GM13976 (cell line): ENCODE data around the gene TRIM44.

Experiments
- DNase-seq: peaks from one replicate; pipeline ENCODE4 v3.0.0; 2012; ENCODE audit warnings: low spot score
- CTCF ChIP-seq: IDR thresholded peaks from 2 replicates; pipeline ENCODE4 v1.5.1; 2012; ENCODE audit warnings: borderline replicate concordance, mild to moderate bottlenecking; ENCODE audit not compliant: insufficient read depth; ENCODE audit errors: extremely low read depth, missing control alignments, control extremely low read depth
- in situ Hi-C: fragments of 300-500 bp; cut with MboI; formaldehyde crosslinking; loops from one replicate; pipeline ENCODE4 v1.12.0; 2022; ENCODE audit warnings: low sequenced_read_pairs, mixed read lengths, inconsistent platforms; ENCODE audit not compliant: unreplicated experiment

Gene TRIM44

GRCh38 chr11:35814720-35815305 is 152.2 kb downstream of the TRIM44 start:
- TF ChIP-seq CTCF = no peak
- in situ Hi-C loops = loop anchor here (25.0 kb wide), 1 partner anchor 203 kb away; the partner anchor contains the start of gene FJX1
- DNase-seq = no peak

- in situ Hi-C loops = loop anchor here (25.0 kb wide), 1 partner anchor 203 kb away; the partner anchor contains the start of gene FJX1
- no peak for TF ChIP-seq CTCF
- no peak for DNase-seq
Measured at GRCh38 chr11:35815556-35816315, 153.2 kb downstream of the TRIM44 start.

- TF ChIP-seq CTCF = no peak
- DNase-seq = no peak
- in situ Hi-C loops = loop anchor here (25.0 kb wide), 1 partner anchor 208 kb away; the partner anchor contains the start of gene FJX1
Measured at GRCh38 chr11:35820614-35821013, 158.0 kb downstream of the TRIM44 start.

GRCh38 chr11:35822815-35823495 is 160.4 kb downstream of the TRIM44 start:
- TF ChIP-seq CTCF = no peak
- DNase-seq = no peak
- in situ Hi-C loops = loop anchor here (25.0 kb wide), 1 partner anchor 211 kb away; the partner anchor contains the start of gene FJX1

- in situ Hi-C loops = loop anchor here (25.0 kb wide), 1 partner anchor 212 kb away; the partner anchor contains the start of gene FJX1
- no peak for DNase-seq
Measured at GRCh38 chr11:35823742-35824298, 161.2 kb downstream of the TRIM44 start.

More at GRCh38 chr11:35823742-35824298, 161.2 kb downstream of the TRIM44 start:
- TF ChIP-seq CTCF = no peak
